Renal cortex interstitium (tissue), 11 donors: ENCODE results near the gene SURF2. TPM values are rescaled to one million over a fixed set of nuclear protein-coding genes. Genes with fewer than 3 reads are reported as not detected.

Experiments
- DNase-seq, 11 donors: peaks; one replicate each; pipeline ENCODE4 v3.0.0-alpha.2; 2013; ENCODE audit warnings: low read depth in 9 of 11, low spot score in 4 of 11; ENCODE audit errors: extremely low read depth in 1 of 11
- polyA plus RNA-seq, 3 donors: library from polyadenylated mRNA; unstranded; fragments of 120-200 nt; gene quantifications; one replicate each; pipeline ENCODE4 v1.2.1, GENCODE V29; 2013; ENCODE audit not compliant: insufficient read length in 3 of 3

SURF2 gene
- polyA plus RNA-seq, 3 donors, result 21.6 to 26.3 (median 25.3) TPM

DNA sequence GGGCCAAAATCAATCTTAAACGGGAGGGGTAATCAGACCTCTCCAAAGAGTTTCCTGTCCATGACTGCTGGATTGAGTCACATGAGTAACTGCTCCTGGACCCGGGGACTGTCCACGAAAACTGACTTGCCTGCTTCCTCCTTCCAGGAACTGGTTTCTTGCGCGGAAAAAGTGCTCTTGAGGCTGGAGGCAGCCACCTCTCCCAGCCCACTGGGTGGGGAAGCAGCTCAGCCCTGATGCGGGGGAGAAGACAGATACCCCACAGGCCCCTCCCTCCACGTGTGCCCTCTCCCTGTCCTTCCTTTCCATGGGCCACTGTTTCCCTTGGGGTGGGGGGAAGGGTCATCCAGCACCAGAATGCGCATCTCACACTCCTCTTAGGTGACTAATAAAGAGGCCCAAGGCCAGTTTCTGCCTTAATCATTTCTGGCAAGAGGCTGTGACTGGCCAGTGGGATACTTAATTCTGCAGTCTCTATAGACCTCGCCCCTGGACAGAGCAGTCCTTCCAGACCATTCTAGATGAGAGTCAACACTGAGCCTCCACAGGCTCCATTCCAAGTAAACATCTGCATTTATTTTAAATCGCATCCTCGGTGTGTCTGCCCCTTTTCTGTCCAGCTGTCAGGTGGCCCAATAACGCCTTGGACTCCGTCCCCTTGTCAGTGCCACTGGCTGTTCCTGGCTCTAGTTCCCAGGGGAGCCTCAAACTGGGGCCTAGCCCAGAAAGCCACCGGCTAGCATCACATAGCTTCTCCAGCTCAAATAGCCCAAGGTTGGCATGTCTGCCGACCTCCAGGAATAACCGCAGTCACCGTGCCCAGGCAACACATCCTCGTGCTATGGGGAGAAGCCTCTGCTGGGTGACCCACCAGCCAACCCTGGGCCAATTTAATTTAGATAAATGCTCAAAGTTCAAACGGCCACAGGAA, 49.4 kb downstream of the SURF2 start:
- no peak for DNase-seq

DNA sequence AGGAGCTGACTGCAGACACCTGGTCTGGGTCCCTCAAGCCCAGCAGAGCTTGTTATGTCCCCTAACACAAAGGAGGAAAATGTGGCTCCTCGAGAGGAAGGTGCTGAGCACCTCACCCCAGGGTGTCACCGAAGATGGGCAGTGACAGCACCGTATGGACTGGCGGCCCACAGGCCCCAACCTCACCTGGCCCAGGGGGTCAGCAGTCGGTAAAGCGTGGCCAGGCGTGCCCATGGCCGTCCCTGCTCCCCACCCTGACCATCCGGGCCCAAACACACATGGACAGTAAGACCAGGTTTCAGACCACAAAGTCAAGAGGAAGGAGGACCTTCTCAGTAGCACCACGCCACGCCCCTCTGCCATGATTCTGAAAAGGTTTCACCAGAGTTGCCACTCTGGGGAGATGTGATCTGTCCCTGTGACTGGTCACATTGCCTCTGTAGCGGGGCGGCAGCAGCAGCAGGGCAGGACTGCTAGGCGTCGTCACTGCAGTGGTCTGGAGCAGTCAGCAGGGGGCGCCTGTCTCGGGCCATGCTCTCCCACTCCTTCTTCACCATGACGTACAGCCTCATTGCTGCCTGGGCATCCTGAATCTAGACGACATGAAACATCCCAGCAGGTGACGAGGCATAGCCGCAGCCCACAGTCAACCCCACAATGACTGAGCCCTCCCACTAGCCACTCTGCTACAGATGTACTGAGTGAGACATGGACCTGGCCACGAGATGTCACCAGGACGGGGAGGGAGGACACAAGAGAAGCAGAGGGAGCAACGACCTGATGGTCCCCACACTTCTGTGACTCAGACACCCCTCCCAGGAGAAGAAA, 50.3 kb downstream of the SURF2 start:
- peak in 6 of 11 donors; percentile 33 to 63 (median 53) for DNase-seq

- no peak for DNase-seq
Observed at GRCh38 chr9:133408042-133408441, 51.7 kb downstream of the SURF2 start.

Other genes with a start within 250 kb of the SURF2 start
- 10 to 100 TPM; 30.6 to 44.4 (median 40.2) TPM for gene RALGDS, start 235.3 kb upstream of the SURF2 start, polyA plus RNA-seq
- 1 to 10 TPM; 1.8 to 3.0 (median 2.2) TPM for gene GBGT1, start 192.6 kb upstream of the SURF2 start, polyA plus RNA-seq
- gene OBP2B, start 147.3 kb upstream of the SURF2 start, polyA plus RNA-seq, result under 1 TPM in 1 of 3 donors, not detected in 2; 0.34 TPM
- 10 to 100 TPM; 10.3 to 27.8 (median 17.7) TPM for gene ABO, start 81.3 kb upstream of the SURF2 start, polyA plus RNA-seq
- gene SURF6, start 20.4 kb upstream of the SURF2 start, polyA plus RNA-seq, result 10 to 100 TPM; 21.2 to 31.3 (median 29.9) TPM
- gene MED22, start 8.4 kb upstream of the SURF2 start, polyA plus RNA-seq, result 10 to 100 TPM; 22.9 to 32.5 (median 29.2) TPM
- gene RPL7A, start 8.3 kb upstream of the SURF2 start, polyA plus RNA-seq, result 1,000 to 10,000 TPM; 2,380 to 2,771 (median 2,510) TPM
- gene SURF1, start 63 bp upstream of the SURF2 start, polyA plus RNA-seq, result 10 to 100 TPM; 43.6 to 52.8 (median 52.4) TPM
- 100 to 1,000 TPM; 161 to 181 (median 175) TPM for gene SURF4, start 19.5 kb downstream of the SURF2 start, polyA plus RNA-seq
- 1 to 10 TPM; 4.3 to 5.4 (median 4.4) TPM for gene STKLD1, start 19.8 kb downstream of the SURF2 start, polyA plus RNA-seq
- gene REXO4, start 61.5 kb downstream of the SURF2 start, polyA plus RNA-seq, result 10 to 100 TPM; 25.2 to 33.4 (median 28.9) TPM
- gene ADAMTS13, start 65.8 kb downstream of the SURF2 start, polyA plus RNA-seq, result 10 to 100 TPM in 2 of 3 donors, 1 to 10 TPM in 1; 8.5 to 14.6 (median 11.5) TPM
- 10 to 100 TPM; 23.5 to 35.8 (median 32.8) TPM for gene CACFD1, start 103.4 kb downstream of the SURF2 start, polyA plus RNA-seq
- 1 to 10 TPM; 1.3 to 1.6 (median 1.6) TPM for gene SLC2A6, start 122.5 kb downstream of the SURF2 start, polyA plus RNA-seq
- gene MYMK, start 168.4 kb downstream of the SURF2 start, polyA plus RNA-seq, result under 1 TPM in 1 of 3 donors, not detected in 2; 0.30 TPM
- gene ADAMTSL2, start 178.2 kb downstream of the SURF2 start, polyA plus RNA-seq, result 1 to 10 TPM; 1.4 to 2.5 (median 1.9) TPM